H9 (cell line): ENCODE data around the gene NPAS3. TPM values are rescaled to one million over a fixed set of nuclear protein-coding genes. Genes with fewer than 3 reads are reported as not detected.

Source experiments
- DNase-seq: peaks from one replicate; pipeline ENCODE4 v3.0.0-alpha.2; 2017
- H2AFZ ChIP-seq: one replicate; pipeline ENCODE4 v1.6.1; 2013; ENCODE audit warnings: mild to moderate bottlenecking, low read length, control low read depth, moderate library complexity
- H2AK5ac ChIP-seq: 2 replicates; pipeline ENCODE4 v1.6.1; 2013; ENCODE audit warnings: low read length, control low read depth, mixed read lengths; ENCODE audit not compliant: insufficient read length
- H2BK120ac ChIP-seq: one replicate; pipeline ENCODE4 v1.6.1; 2013; ENCODE audit warnings: low read depth, mild to moderate bottlenecking, low read length, control low read depth, inconsistent platforms; ENCODE audit not compliant: poor library complexity, severe bottlenecking
- H2BK12ac ChIP-seq: 2 replicates; pipeline ENCODE4 v1.6.1; 2013; ENCODE audit warnings: low read length, control low read depth, mixed read lengths, low read depth; ENCODE audit not compliant: insufficient read length
- H2BK15ac ChIP-seq: 2 replicates; pipeline ENCODE4 v1.6.1; 2013; ENCODE audit warnings: low read depth, low read length, control low read depth
- H2BK20ac ChIP-seq: one replicate; pipeline ENCODE4 v1.6.1; 2013; ENCODE audit warnings: low read depth, mild to moderate bottlenecking, low read length, control low read depth, inconsistent platforms; ENCODE audit not compliant: poor library complexity, severe bottlenecking
- H2BK5ac ChIP-seq: 2 replicates; pipeline ENCODE4 v1.6.1; 2013; ENCODE audit warnings: low read length, control low read depth, mixed read lengths; ENCODE audit not compliant: insufficient read length
- H3K14ac ChIP-seq: 2 replicates; pipeline ENCODE4 v1.6.1; 2013; ENCODE audit warnings: low read length, control low read depth; ENCODE audit not compliant: insufficient read depth
- H3K18ac ChIP-seq: 2 replicates; pipeline ENCODE4 v1.6.1; 2013; ENCODE audit warnings: low read depth, mild to moderate bottlenecking, mixed read lengths, low read length, control low read depth; ENCODE audit not compliant: insufficient read length
- H3K23ac ChIP-seq: 2 replicates; pipeline ENCODE4 v1.6.1; 2013; ENCODE audit warnings: low read length, control low read depth, mixed read lengths, low read depth; ENCODE audit not compliant: insufficient read length
- H3K23me2 ChIP-seq: 2 replicates; pipeline ENCODE4 v1.6.1; 2013; ENCODE audit warnings: low read depth, mild to moderate bottlenecking, mixed read lengths, low read length, control low read depth; ENCODE audit not compliant: insufficient read length, poor library complexity, severe bottlenecking
- H3K27ac ChIP-seq: 2 replicates; pipeline ENCODE4 v1.5.1; 2013; ENCODE audit warnings: low read length, control low read depth, mixed read lengths, low read depth; ENCODE audit not compliant: insufficient read length
- H3K27me3 ChIP-seq: 2 replicates; pipeline ENCODE4 v1.6.1; 2013; ENCODE audit warnings: low read length, control low read depth, inconsistent platforms; ENCODE audit not compliant: insufficient read depth
- H3K4ac ChIP-seq: 2 replicates; pipeline ENCODE4 v1.6.1; 2013; ENCODE audit warnings: low read depth, mild to moderate bottlenecking, control low read depth, inconsistent platforms, low read length, moderate library complexity
- H3K4me1 ChIP-seq: 2 replicates; pipeline ENCODE4 v1.6.1; 2013; ENCODE audit warnings: low read length, control low read depth, inconsistent platforms; ENCODE audit not compliant: insufficient read depth
- H3K4me2 ChIP-seq: 2 replicates; pipeline ENCODE4 v1.6.1; 2013; ENCODE audit warnings: low read length, control low read depth, mixed read lengths; ENCODE audit not compliant: insufficient read length, insufficient read depth
- H3K56ac ChIP-seq: 2 replicates; pipeline ENCODE4 v1.6.1; 2013; ENCODE audit warnings: low read depth, mild to moderate bottlenecking, mixed read lengths, low read length, control low read depth; ENCODE audit not compliant: insufficient read length
- H3K79me1 ChIP-seq: 2 replicates; pipeline ENCODE4 v1.6.1; 2013; ENCODE audit warnings: low read depth, mild to moderate bottlenecking, moderate library complexity, low read length, control low read depth, inconsistent platforms; ENCODE audit not compliant: insufficient read depth, poor library complexity, severe bottlenecking
- H3K79me2 ChIP-seq: 2 replicates; pipeline ENCODE4 v1.6.1; 2013; ENCODE audit warnings: low read length, control low read depth, inconsistent platforms; ENCODE audit not compliant: insufficient read depth
- H3K9ac ChIP-seq: 2 replicates; pipeline ENCODE4 v1.6.1; 2013; ENCODE audit warnings: low read length, control low read depth, mixed read lengths; ENCODE audit not compliant: insufficient read length; ENCODE audit errors: extremely low read depth
- H3K9me3 ChIP-seq: one replicate; pipeline ENCODE4 v1.6.1; 2013; ENCODE audit warnings: low read depth, low read length, inconsistent platforms; ENCODE audit not compliant: control insufficient read depth
- H3T11ph ChIP-seq: one replicate; pipeline ENCODE4 v1.6.1; 2013; ENCODE audit warnings: mild to moderate bottlenecking, low read length, control low read depth, inconsistent platforms
- H4K20me1 ChIP-seq: one replicate; pipeline ENCODE4 v1.6.1; 2013; ENCODE audit not compliant: control insufficient read depth, insufficient read length, insufficient read depth
- H4K5ac ChIP-seq: 2 replicates; pipeline ENCODE4 v1.6.1; 2013; ENCODE audit warnings: low read depth, mild to moderate bottlenecking, mixed read lengths, low read length, control low read depth; ENCODE audit not compliant: insufficient read length
- H4K8ac ChIP-seq: replicated peaks from 2 replicates; pipeline ENCODE4 v1.6.1; 2013; ENCODE audit warnings: low read length, control low read depth, mixed read lengths, low read depth; ENCODE audit not compliant: insufficient read length
- H4K91ac ChIP-seq: 2 replicates; pipeline ENCODE4 v1.6.1; 2013; ENCODE audit warnings: low read depth, mild to moderate bottlenecking, moderate library complexity, mixed read lengths, low read length, control low read depth; ENCODE audit not compliant: insufficient read length
- H3K27ac Mint-ChIP-seq, 3 experiments: 2 replicates in 2 of 3; 3 replicates in 1 of 3; pipeline ENCODE4 v1.8.0; 2020 to 2021; ENCODE audit warnings: mixed read lengths in 3 of 3, mild to moderate bottlenecking in 1 of 3, moderate library complexity in 1 of 3
- H3K27me3 Mint-ChIP-seq: 2 replicates; pipeline ENCODE4 v1.8.0; 2021; ENCODE audit warnings: low read depth, mild to moderate bottlenecking, moderate library complexity, mixed read lengths
- H3K36me3 Mint-ChIP-seq, 3 experiments: 2 replicates in 2 of 3; 3 replicates in 1 of 3; pipeline ENCODE4 v1.8.0; 2020 to 2021; ENCODE audit warnings: low read depth in 3 of 3, mixed read lengths in 3 of 3; ENCODE audit not compliant: insufficient read depth in 1 of 3
- H3K4me1 Mint-ChIP-seq, 2 experiments: 2 replicates each; pipeline ENCODE4 v1.8.0; 2020; ENCODE audit warnings: mixed read lengths in 2 of 2
- H3K4me3 Mint-ChIP-seq, 2 experiments: 2 replicates in 1 of 2; 3 replicates in 1 of 2; pipeline ENCODE4 v1.8.0; 2020 to 2021; ENCODE audit warnings: mild to moderate bottlenecking in 2 of 2, mixed read lengths in 2 of 2, moderate library complexity in 1 of 2
- H3K9me3 Mint-ChIP-seq, 2 experiments: 2 replicates in 1 of 2; 3 replicates in 1 of 2; pipeline ENCODE4 v1.8.0; 2020; ENCODE audit warnings: mild to moderate bottlenecking in 2 of 2, mixed read lengths in 2 of 2, moderate library complexity in 1 of 2
- CTCF ChIP-seq: fragments of 200-600 bp; sonication (generic); conservative IDR thresholded peaks from 3 replicates; pipeline ENCODE4 v1.8.0; 2021; ENCODE audit warnings: antibody characterized with exemption, mild to moderate bottlenecking
- WGBS: extraction: QIAGEN DNeasy Blood & Tissue Kit; methylation state at CpG from one replicate; pipeline ENCODE4 v1.1.7; 2013; ENCODE audit warnings: missing lambda C conversion rate, low lambda C conversion rate, mixed read lengths; ENCODE audit not compliant: insufficient read length; ENCODE audit errors: extremely low coverage; 5-methylcytosine and 5-hydroxymethylcytosine counted together
- total RNA-seq: library from RNA; stranded (reverse); gene quantifications from 2 replicates; pipeline ENCODE4 v1.2.1, GENCODE V29; 2021

Gene NPAS3
- total RNA-seq, 1 experiment from 2014 or later: 0.17 TPM

DNA sequence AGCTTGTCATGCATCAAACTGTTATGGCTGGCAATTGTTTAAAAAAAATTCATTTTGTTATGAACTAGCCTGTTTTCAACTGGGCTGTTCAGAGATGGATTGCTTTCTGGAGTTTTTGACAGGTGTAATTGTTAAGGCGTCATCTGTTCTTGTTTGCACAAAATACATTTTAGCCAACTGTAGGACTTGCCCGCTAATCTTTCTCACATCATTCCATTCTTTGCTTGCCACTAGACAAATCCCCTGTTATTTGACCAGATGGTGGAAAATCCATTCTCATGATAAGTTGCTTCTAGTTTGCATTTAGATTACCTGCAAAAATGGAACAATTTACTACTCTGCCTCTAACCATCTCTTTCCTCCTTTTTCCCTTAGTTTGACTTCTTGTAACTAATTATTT, 114.3 kb downstream of the NPAS3 start:
- no peak for TF ChIP-seq CTCF
- H3K27me3 Mint-ChIP-seq: no peaks in the 10 kb centered on the region
- no peaks in the 10 kb centered on the region for H3K79me1 ChIP-seq
- H3K9me3 Mint-ChIP-seq: no peaks in the 10 kb centered on the region
- H2BK20ac ChIP-seq: no peak overlapping the region
- no CpG with 5 or more reads among the region's 2 CpGs for WGBS
- H3K23ac ChIP-seq: no peak overlapping the region
- no peak overlapping the region for H2BK12ac ChIP-seq
- no peaks in the 10 kb centered on the region for H3K9me3 ChIP-seq
- H3K56ac ChIP-seq: no peak overlapping the region
- no peak for DNase-seq
- no peak overlapping the region for H2BK15ac ChIP-seq
- no peaks in the 10 kb centered on the region for H3K23me2 ChIP-seq
- H3K9ac ChIP-seq: no peak overlapping the region
- no peak overlapping the region for H3K14ac ChIP-seq
- no peak overlapping the region for H4K91ac ChIP-seq
- H2AFZ ChIP-seq: no peak overlapping the region
- no peak overlapping the region for H4K5ac ChIP-seq
- H3K4me3 Mint-ChIP-seq: no peak overlapping the region
- H3K79me2 ChIP-seq: no peaks in the 10 kb centered on the region
- no peak overlapping the region for H3K27ac Mint-ChIP-seq
- no peak overlapping the region for H2AK5ac ChIP-seq
- H3K4ac ChIP-seq: no peak overlapping the region
- H4K8ac ChIP-seq: no peak overlapping the region
- H3K27me3 ChIP-seq: no peaks in the 10 kb centered on the region
- no peaks in the 10 kb centered on the region for H4K20me1 ChIP-seq
- no peak overlapping the region for H2BK120ac ChIP-seq
- no peak overlapping the region for H3T11ph ChIP-seq
- no peaks in the 10 kb centered on the region for H3K4me1 ChIP-seq
- H2BK5ac ChIP-seq: no peak overlapping the region
- no peak overlapping the region for H3K18ac ChIP-seq
- peaks cover 0 to 6% of the 10 kb centered on the region in 2 experiments; a peak in 2 of 4 replicates for H3K4me1 Mint-ChIP-seq
- H3K27ac ChIP-seq: no peak overlapping the region
- H3K36me3 Mint-ChIP-seq: no peaks in the 10 kb centered on the region
- no peak overlapping the region for H3K4me2 ChIP-seq
